ENCODE data around the gene FIG4. TPM values are rescaled to one million over a fixed set of nuclear protein-coding genes. Genes with fewer than 3 reads are reported as not detected.
"Not testable (repeated sequence)": the region's sequence is repeated elsewhere in the genome, so short reads cannot be mapped to it uniquely, and the experiment has no call there.

Gene FIG4
- total and polyA plus RNA-seq, 2 of the 13 experiments (the other 11 are each of a cell fraction or from before 2014, with no cell fraction given): 5.5 to 7.9 TPM

GRCh38 chr6:109725250-109725649 is 34.2 kb downstream of the FIG4 start:
- DNase-seq (ENCODE audit: low spot score); BruUV-seq (replicated peaks); ATAC-seq; H3K4me2 ChIP-seq (ENCODE audit: low read depth, low read length); H3K9me3 ChIP-seq (ENCODE audit: low read length); intact Hi-C loops (cut with micrococcal nuclease; ENCODE audit: unreplicated experiment); FAIRE-seq; H3K27me3 ChIP-seq (ENCODE audit: control insufficient read depth in 1 of 2, insufficient read depth in 2 of 2, low read length in 2 of 2); H3K4me3 ChIP-seq (replicated peaks in 1 of 3; ENCODE audit: insufficient read depth in 1 of 3, low read depth in 2 of 3, low read length in 3 of 3); H3K36me3 ChIP-seq (replicated peaks in 1 of 2; ENCODE audit: control insufficient read depth in 1 of 2, insufficient read depth in 2 of 2, low read length in 2 of 2); in situ Hi-C loops (cut with HindIII; ENCODE audit: extremely low pct_ligation_motif_present, low pct_unique_long_range_greater_than_20kb); H4K20me1 ChIP-seq (ENCODE audit: insufficient read depth, low read length); CTCF ChIA-PET (ENCODE audit: low intra/inter-chr PET ratio, low total read pairs); POLR2A ChIA-PET; H3K27ac ChIP-seq (ENCODE audit: extremely low read length, insufficient read depth, low read length); H3K79me2 ChIP-seq (ENCODE audit: insufficient read depth, low read length); H2AFZ ChIP-seq (ENCODE audit: low read length); H3K9ac ChIP-seq (ENCODE audit: insufficient read depth, low read depth, low read length): not testable (repeated sequence)
- 95% methylated on average over 3 of the region's 3 CpGs for WGBS (ENCODE audit: low lambda C conversion rate)
- H3K4me1 ChIP-seq (ENCODE audit: insufficient read depth, low read length): peaks cover 16% of the 10 kb centered on the region

GRCh38 chr6:109736273-109737025 is 45.4 kb downstream of the FIG4 start:
- 86% methylated on average over 1 of the region's 1 CpG for WGBS (ENCODE audit: low lambda C conversion rate)
- no peak overlapping the region for H3K9ac ChIP-seq (ENCODE audit: insufficient read depth, low read depth, low read length)
- no peak for ATAC-seq
- H3K27me3 ChIP-seq (ENCODE audit: control insufficient read depth in 1 of 2, insufficient read depth in 2 of 2, low read length in 2 of 2): no peaks in the 10 kb centered on the region
- H3K4me1 ChIP-seq (ENCODE audit: insufficient read depth, low read length): no peaks in the 10 kb centered on the region
- H3K4me3 ChIP-seq (replicated peaks in 1 of 3; ENCODE audit: insufficient read depth in 1 of 3, low read depth in 2 of 3, low read length in 3 of 3): no peak overlapping the region
- ChIA-PET CTCF (ENCODE audit: low intra/inter-chr PET ratio, low total read pairs) (no interaction called here), POLR2A (no interaction called here)
- H3K36me3 ChIP-seq (replicated peaks in 1 of 2; ENCODE audit: control insufficient read depth in 1 of 2, insufficient read depth in 2 of 2, low read length in 2 of 2): no peaks in the 10 kb centered on the region
- H3K27ac ChIP-seq (ENCODE audit: extremely low read length, insufficient read depth, low read length): no peak overlapping the region
- no peaks in the 10 kb centered on the region for H3K9me3 ChIP-seq (ENCODE audit: low read length)
- H2AFZ ChIP-seq (ENCODE audit: low read length): no peak overlapping the region
- no TSS peak for BruUV-seq (replicated peaks)
- no peaks in the 10 kb centered on the region for H3K79me2 ChIP-seq (ENCODE audit: insufficient read depth, low read length)
- DNase-seq (ENCODE audit: low spot score): no peak
- no peaks in the 10 kb centered on the region for H4K20me1 ChIP-seq (ENCODE audit: insufficient read depth, low read length)
- no peak for FAIRE-seq
- in situ Hi-C loops (cut with HindIII; ENCODE audit: extremely low pct_ligation_motif_present, low pct_unique_long_range_greater_than_20kb) (no loop called here), intact Hi-C loops (cut with micrococcal nuclease; ENCODE audit: unreplicated experiment) (no loop called here)
- no peak overlapping the region for H3K4me2 ChIP-seq (ENCODE audit: low read depth, low read length)
- TF ChIP-seq ZNF557 (CRISPR knock-in tag; IDR thresholded peaks at IDR 0.05): no peak
- TF ChIP-seq NFIC (IDR thresholded peaks at IDR 0.05; ENCODE audit: low read length): no peak
- TF ChIP-seq SRF (IDR thresholded peaks at IDR 0.05; ENCODE audit: low read depth, low read length): no peak
- no peak for TF ChIP-seq ZNF720 (CRISPR knock-in tag; IDR thresholded peaks at IDR 0.05)
- TF ChIP-seq CSRNP1 (CRISPR knock-in tag; IDR thresholded peaks at IDR 0.05): no peak
- TF ChIP-seq SCMH1 (CRISPR knock-in tag; IDR thresholded peaks at IDR 0.05; ENCODE audit: borderline replicate concordance): no peak
- no peak for TF ChIP-seq ZNF800 (CRISPR knock-in tag; IDR thresholded peaks at IDR 0.05)
- no peak for TF ChIP-seq ZNF317 (CRISPR knock-in tag; IDR thresholded peaks at IDR 0.05)
- no peak for TF ChIP-seq CERS6 (CRISPR knock-in tag; IDR thresholded peaks at IDR 0.05)
- TF ChIP-seq, protein P1, sequence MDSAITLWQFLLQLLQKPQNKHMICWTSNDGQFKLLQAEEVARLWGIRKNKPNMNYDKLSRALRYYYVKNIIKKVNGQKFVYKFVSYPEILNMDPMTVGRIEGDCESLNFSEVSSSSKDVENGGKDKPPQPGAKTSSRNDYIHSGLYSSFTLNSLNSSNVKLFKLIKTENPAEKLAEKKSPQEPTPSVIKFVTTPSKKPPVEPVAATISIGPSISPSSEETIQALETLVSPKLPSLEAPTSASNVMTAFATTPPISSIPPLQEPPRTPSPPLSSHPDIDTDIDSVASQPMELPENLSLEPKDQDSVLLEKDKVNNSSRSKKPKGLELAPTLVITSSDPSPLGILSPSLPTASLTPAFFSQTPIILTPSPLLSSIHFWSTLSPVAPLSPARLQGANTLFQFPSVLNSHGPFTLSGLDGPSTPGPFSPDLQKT (CRISPR knock-in tag; IDR thresholded peaks at IDR 0.05; ENCODE audit: borderline replicate concordance): no peak

Measured in HepG2 (cell line).